K562 (cell line): ENCODE measurements around the gene BHLHE40. TPM values are rescaled to one million over a fixed set of nuclear protein-coding genes. Genes with fewer than 3 reads are reported as not detected.

ENCODE experiments used
- ATAC-seq: fragments of 200-7000 bp; cut with Tn5 transposase; 3 replicates; pipeline ENCODE4 v1.9.1; 2020; ENCODE audit warnings: moderate library complexity
- BruUV-seq: library from RNA; stranded (reverse); fragments of 400-500 nt; replicated peaks from 2 replicates; lab custom pipeline; 2021; lab: Mats Ljungman, UMichigan
- CTCF ChIA-PET: fragments of 300-600 bp; formaldehyde crosslinking; extraction: SDS; loops from one replicate; lab custom pipeline; 2021; ENCODE audit warnings: low intra/inter-chr PET ratio; lab: Yijun Ruan, JAX
- POLR2A ChIA-PET: fragments of 300-600, 350-650 bp; sonication (Branson Sonifier 250); formaldehyde crosslinking; extraction: SDS; loops from one replicate; lab custom pipeline; 2021; ENCODE audit warnings: antibody characterized with exemption, inconsistent platforms; lab: Yijun Ruan, JAX
- DNase-seq, 4 experiments: peaks; one replicate each; pipeline versions ENCODE4 v3.0.0 to v3.0.0-alpha.2; 2011 to 2018; ENCODE audit warnings: low spot score in 3 of 4, mixed read lengths in 3 of 4; ENCODE audit errors: extremely low read depth in 1 of 4
- FAIRE-seq: peaks from 2 replicates; lab custom pipeline; 2011; peaks lifted over from hg19 to GRCh38; lab: Jason Lieb, UNC
- H2AFZ ChIP-seq: 2 replicates; pipeline ENCODE4 v1.6.0; 2011; ENCODE audit warnings: low read depth, low read length, control low read depth, inconsistent platforms
- H3K27ac ChIP-seq: fragments of 200-600 bp; 3 replicates; pipeline ENCODE4 v1.8.0; 2011; ENCODE audit warnings: low read depth, mild to moderate bottlenecking, control low read depth, inconsistent platforms, low read length, moderate library complexity, mixed read lengths; ENCODE audit errors: extremely low read depth
- H3K27me3 ChIP-seq, 2 experiments: fragments of 300-600 bp in 1 of 2; 2 replicates in 1 of 2; 3 replicates in 1 of 2; pipeline versions ENCODE4 v1.6.0 to v1.8.0; 2011; ENCODE audit warnings: inconsistent platforms in 2 of 2, low read length in 2 of 2, mild to moderate bottlenecking in 1 of 2, mixed read lengths in 1 of 2, moderate library complexity in 1 of 2; ENCODE audit not compliant: control insufficient read depth in 2 of 2, insufficient read depth in 2 of 2
- H3K36me3 ChIP-seq: fragments of 300-600 bp; 3 replicates; pipeline ENCODE4 v1.8.0; 2011; ENCODE audit warnings: mild to moderate bottlenecking, low read length, inconsistent platforms; ENCODE audit not compliant: control insufficient read depth, insufficient read depth
- H3K4me1 ChIP-seq, 2 experiments: fragments of 200-600 bp in 1 of 2; replicated peaks in 1 of 2; 2 replicates in 1 of 2; 3 replicates in 1 of 2; pipeline versions ENCODE4 v1.5.1 to v1.8.0; 2011; ENCODE audit warnings: inconsistent platforms in 2 of 2, low read length in 2 of 2, mild to moderate bottlenecking in 1 of 2, mixed read lengths in 1 of 2, moderate library complexity in 1 of 2; ENCODE audit not compliant: control insufficient read depth in 2 of 2, insufficient read depth in 2 of 2
- H3K4me2 ChIP-seq: 2 replicates; pipeline ENCODE4 v1.6.1; 2011; ENCODE audit warnings: low read length, control low read depth, inconsistent platforms, mixed read lengths; ENCODE audit not compliant: insufficient read depth
- H3K4me3 ChIP-seq: fragments of 200-600 bp; sonication (generic), shearing (Covaris generic); 2 replicates; pipeline ENCODE4 v1.5.1; 2016; ENCODE audit warnings: control low read depth, inconsistent platforms
- H3K79me2 ChIP-seq: fragments of 200-600 bp; 3 replicates; pipeline ENCODE4 v1.8.0; 2011; ENCODE audit warnings: low read length, inconsistent platforms; ENCODE audit not compliant: control insufficient read depth, insufficient read depth
- H3K9ac ChIP-seq, 2 experiments: 2 replicates each; pipeline versions ENCODE4 v1.6.0 to v1.6.1; 2011; ENCODE audit warnings: low read depth in 2 of 2, low read length in 2 of 2, control low read depth in 1 of 2, inconsistent platforms in 1 of 2, mild to moderate bottlenecking in 1 of 2, mixed read lengths in 1 of 2; ENCODE audit not compliant: insufficient read depth in 1 of 2
- H3K9me1 ChIP-seq: one replicate; pipeline ENCODE4 v1.6.0; 2011; ENCODE audit warnings: inconsistent platforms, mild to moderate bottlenecking, low read length, moderate library complexity; ENCODE audit not compliant: control insufficient read depth, insufficient read depth
- H3K9me3 ChIP-seq: replicated peaks from 2 replicates; pipeline ENCODE4 v1.5.1; 2011; ENCODE audit warnings: low read depth, low read length, inconsistent platforms; ENCODE audit not compliant: control insufficient read depth, insufficient read depth
- H4K20me1 ChIP-seq: replicated peaks from 2 replicates; pipeline ENCODE4 v1.6.1; 2011; ENCODE audit warnings: low read length, inconsistent platforms, mixed read lengths; ENCODE audit not compliant: control insufficient read depth, insufficient read depth
- CCNT2 ChIP-seq: IDR thresholded peaks from 2 replicates; pipeline ENCODE4 v1.6.1; 2011; ENCODE audit warnings: borderline replicate concordance, low read depth, mild to moderate bottlenecking, moderate library complexity, mixed read lengths, low read length; ENCODE audit not compliant: insufficient read length; ENCODE audit errors: extremely low read depth
- ETV1 ChIP-seq: fragments of 450-650 bp; conservative IDR thresholded peaks from 2 replicates; pipeline ENCODE4 v1.6.1; 2016; ENCODE audit warnings: missing genetic modification characterization, control low read depth, low read depth, missing compliant biosample characterization
- HEY1 ChIP-seq: fragments of 250-450 bp; sonication (Bioruptor Pico); IDR thresholded peaks from 2 replicates; pipeline ENCODE4 v1.5.0; 2020; ENCODE audit warnings: mild to moderate bottlenecking, moderate library complexity, borderline replicate concordance
- LCOR ChIP-seq: sonication (generic); formaldehyde crosslinking; IDR thresholded peaks from 2 replicates; pipeline ENCODE4 v1.8.0; 2022; ENCODE audit warnings: mild to moderate bottlenecking, missing genetic modification reagents
- NFRKB ChIP-seq: fragments of 450-650 bp; IDR thresholded peaks from 2 replicates; pipeline ENCODE4 v1.6.1; 2016; ENCODE audit warnings: low read depth
- TEAD1 ChIP-seq, 2 experiments: fragments of 450-650 bp in 1 of 2; sonication (generic) in 1 of 2; formaldehyde crosslinking; IDR thresholded peaks; 2 replicates each; pipeline versions ENCODE4 v1.4.0 to v1.8.0; 2020 to 2022; ENCODE audit warnings: mild to moderate bottlenecking in 2 of 2, missing genetic modification reagents in 1 of 2
- ZNF644 ChIP-seq: fragments of 200-800 bp; sonication (Bioruptor generic); IDR thresholded peaks from 2 replicates; pipeline ENCODE4 v1.6.1; 2016; ENCODE audit warnings: low read depth, missing genetic modification characterization, missing compliant biosample characterization
- ZNF780A ChIP-seq: fragments of 250-450 bp; sonication (Bioruptor Pico); IDR thresholded peaks from 2 replicates; pipeline ENCODE4 v1.5.0; 2021; ENCODE audit warnings: mild to moderate bottlenecking
- WGBS: fragments of 100-300 bp; shearing (Covaris generic); methylation state at CpG from one replicate; pipeline ENCODE4 v1.1.6; 2016; ENCODE audit warnings: low coverage, mixed read lengths; ENCODE audit not compliant: insufficient coverage; ENCODE audit errors: missing lambda C conversion rate; 5-methylcytosine and 5-hydroxymethylcytosine counted together
- in situ Hi-C: fragments of 300-500 bp; cut with MboI; formaldehyde crosslinking; loops from 4 replicates; pipeline ENCODE4 v1.15.0; 2018; ENCODE audit warnings: inconsistent platforms, mixed read lengths
- intact Hi-C: fragments of 100-400 bp; cut with micrococcal nuclease; formaldehyde crosslinking; loops from 2 replicates; pipeline ENCODE4 v1.14.2; 2022
- polyA plus RNA-seq, 8 experiments: library from polyadenylated mRNA; depleted of rRNA in 4 of 8; stranded (reverse) in 5 of 8; unstranded in 3 of 8; fragments of >200 nt; fragmentation: Nextera tagmentation in 2 of 8; fragmentation: Illumina TruSeq in 1 of 8; extraction: Ambion mirVana in 2 of 8; extraction: Trizol in 1 of 8; gene quantifications; 2 replicates each; pipeline versions ENCODE4 v1.2.1 to v1.2.3, GENCODE V29; 2011 to 2014; ENCODE audit warnings: inconsistent platforms in 1 of 8, missing spikeins in 1 of 8
- total RNA-seq, 7 experiments: library from RNA; depleted of rRNA in 6 of 7; stranded (reverse); fragments of >200 nt in 6 of 7; fragmentation: Illumina TruSeq in 2 of 7; extraction: Trizol in 2 of 7; gene quantifications; 2 replicates each; pipeline versions ENCODE4 v1.2.1 to v1.2.3, GENCODE V29; 2011 to 2021; ENCODE audit warnings: low replicate concordance in 1 of 7
- TF ChIP-seq, protein P1 (sequence below): IDR thresholded peaks from 2 replicates; pipeline ENCODE4 v1.6.1; 2016; ENCODE audit warnings: missing genetic modification characterization, missing compliant biosample characterization
- TF ChIP-seq, protein P2 (sequence below): fragments of 150-350 bp; IDR thresholded peaks from 2 replicates; pipeline ENCODE4 v1.6.1; 2014; ENCODE audit warnings: low read depth, mild to moderate bottlenecking, low read length, borderline replicate concordance
- TF ChIP-seq, protein P3 (sequence below): sonication (generic); formaldehyde crosslinking; IDR thresholded peaks from 2 replicates; pipeline ENCODE4 v1.8.0; 2022; ENCODE audit warnings: mild to moderate bottlenecking, low read depth, missing genetic modification reagents
- TF ChIP-seq, protein P4 (sequence below): fragments of 450-650 bp; IDR thresholded peaks from 2 replicates; pipeline ENCODE4 v1.7.1; 2018; ENCODE audit warnings: mild to moderate bottlenecking, low read depth; ENCODE audit not compliant: partially characterized antibody

The BHLHE40 gene
- total and polyA plus RNA-seq, 9 of the 15 experiments (the other 6 are each of a cell fraction or from before 2014, with no cell fraction given), result 12.0 to 83.9 (median 31.4) TPM

DNA sequence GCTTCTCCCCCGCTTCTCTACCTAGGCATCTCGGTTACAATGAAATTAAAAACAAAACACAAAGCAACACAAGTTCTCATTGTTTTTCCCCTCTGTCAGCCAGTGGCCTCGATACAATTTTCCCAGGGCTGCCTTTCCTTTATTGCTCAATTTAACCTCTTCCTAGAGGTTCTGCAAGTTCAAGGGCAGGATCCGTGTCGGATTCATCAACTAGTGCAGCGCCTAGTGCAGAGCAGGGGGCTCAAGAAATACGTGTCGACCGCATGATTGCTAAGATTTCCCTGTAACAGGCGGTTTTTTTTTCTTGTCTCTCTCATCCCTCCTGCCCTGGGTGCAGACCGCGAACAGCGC is 1.4 kb upstream of the BHLHE40 start:
- intact Hi-C loops (loop anchor here (1.0 to 5.0 kb wide), 6 partner anchors 75 to 321 kb away; partner anchors contain the start of gene EDEM1), in situ Hi-C loops (loop anchor here (5.0 kb wide), 3 partner anchors 79 to 256 kb away; no protein-coding TSS in a partner anchor)
- WGBS, result 1% methylated on average over 13 of the region's 13 CpGs
- Histone ChIP-seq H3K27ac (peak overlapping the region; percentile 97), H3K9me1 (no peaks in the 10 kb centered on the region), H3K9ac (peak overlapping the region; percentile 91 to 95), H3K27me3 (no peaks in the 10 kb centered on the region), H3K9me3 (no peaks in the 10 kb centered on the region), H4K20me1 (peaks cover 3% of the 10 kb centered on the region; the same call in 1 of the 2 replicates), H3K4me1 (peaks cover 34 to 40% of the 10 kb centered on the region in 2 experiments), H3K4me3 (peak overlapping the region; percentile 52), H3K36me3 (peaks cover 23% of the 10 kb centered on the region), H3K79me2 (peaks cover 36% of the 10 kb centered on the region), H3K4me2 (peak overlapping the region; percentile 92), H2AFZ (peak overlapping the region; percentile 95)
- ATAC-seq, result no peak
- DNase-seq, result no peak
- CTCF ChIA-PET, result interaction anchor here (0.7 to 7.2 kb wide), 4 partner anchors 24 to 266 kb away, joined by 3 to 61 read pairs (median 13); no protein-coding TSS in a partner anchor
- BruUV-seq, result TSS peak; percentile 82
- POLR2A ChIA-PET, result interaction anchor here (0.5 to 5.3 kb wide), 21 partner anchors 8 to 1867 kb away, joined by 3 to 36 read pairs (median 3); partner anchors contain the start of gene IL5RA
- FAIRE-seq, result no peak
- TF ChIP-seq ZNF644 (tag) (no peak), NFRKB (peak; percentile 94), CCNT2 (no peak), ETV1 (tag) (no peak; the same call in 1 of the 2 replicates), TEAD1 (CRISPR knock-in tag; IDR thresholded peaks at IDR 0.05) (no peak), HEY1 (CRISPR knock-in tag) (no peak), ZNF780A (CRISPR knock-in tag) (no peak), LCOR (0 out of 2 replicates have a peak, but pooled peaks have one; percentile 16)
- TF ChIP-seq, protein P1, sequence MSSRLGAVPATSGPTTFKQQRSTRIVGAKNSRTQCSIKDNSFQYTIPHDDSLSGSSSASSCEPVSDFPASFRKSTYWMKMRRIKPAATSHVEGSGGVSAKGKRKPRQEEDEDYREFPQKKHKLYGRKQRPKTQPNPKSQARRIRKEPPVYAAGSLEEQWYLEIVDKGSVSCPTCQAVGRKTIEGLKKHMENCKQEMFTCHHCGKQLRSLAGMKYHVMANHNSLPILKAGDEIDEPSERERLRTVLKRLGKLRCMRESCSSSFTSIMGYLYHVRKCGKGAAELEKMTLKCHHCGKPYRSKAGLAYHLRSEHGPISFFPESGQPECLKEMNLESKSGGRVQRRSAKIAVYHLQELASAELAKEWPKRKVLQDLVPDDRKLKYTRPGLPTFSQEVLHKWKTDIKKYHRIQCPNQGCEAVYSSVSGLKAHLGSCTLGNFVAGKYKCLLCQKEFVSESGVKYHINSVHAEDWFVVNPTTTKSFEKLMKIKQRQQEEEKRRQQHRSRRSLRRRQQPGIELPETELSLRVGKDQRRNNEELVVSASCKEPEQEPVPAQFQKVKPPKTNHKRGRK (tag), result no peak
- TF ChIP-seq, protein P2, sequence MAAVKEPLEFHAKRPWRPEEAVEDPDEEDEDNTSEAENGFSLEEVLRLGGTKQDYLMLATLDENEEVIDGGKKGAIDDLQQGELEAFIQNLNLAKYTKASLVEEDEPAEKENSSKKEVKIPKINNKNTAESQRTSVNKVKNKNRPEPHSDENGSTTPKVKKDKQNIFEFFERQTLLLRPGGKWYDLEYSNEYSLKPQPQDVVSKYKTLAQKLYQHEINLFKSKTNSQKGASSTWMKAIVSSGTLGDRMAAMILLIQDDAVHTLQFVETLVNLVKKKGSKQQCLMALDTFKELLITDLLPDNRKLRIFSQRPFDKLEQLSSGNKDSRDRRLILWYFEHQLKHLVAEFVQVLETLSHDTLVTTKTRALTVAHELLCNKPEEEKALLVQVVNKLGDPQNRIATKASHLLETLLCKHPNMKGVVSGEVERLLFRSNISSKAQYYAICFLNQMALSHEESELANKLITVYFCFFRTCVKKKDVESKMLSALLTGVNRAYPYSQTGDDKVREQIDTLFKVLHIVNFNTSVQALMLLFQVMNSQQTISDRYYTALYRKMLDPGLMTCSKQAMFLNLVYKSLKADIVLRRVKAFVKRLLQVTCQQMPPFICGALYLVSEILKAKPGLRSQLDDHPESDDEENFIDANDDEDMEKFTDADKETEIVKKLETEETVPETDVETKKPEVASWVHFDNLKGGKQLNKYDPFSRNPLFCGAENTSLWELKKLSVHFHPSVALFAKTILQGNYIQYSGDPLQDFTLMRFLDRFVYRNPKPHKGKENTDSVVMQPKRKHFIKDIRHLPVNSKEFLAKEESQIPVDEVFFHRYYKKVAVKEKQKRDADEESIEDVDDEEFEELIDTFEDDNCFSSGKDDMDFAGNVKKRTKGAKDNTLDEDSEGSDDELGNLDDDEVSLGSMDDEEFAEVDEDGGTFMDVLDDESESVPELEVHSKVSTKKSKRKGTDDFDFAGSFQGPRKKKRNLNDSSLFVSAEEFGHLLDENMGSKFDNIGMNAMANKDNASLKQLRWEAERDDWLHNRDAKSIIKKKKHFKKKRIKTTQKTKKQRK, result no peak
- TF ChIP-seq, protein P3, sequence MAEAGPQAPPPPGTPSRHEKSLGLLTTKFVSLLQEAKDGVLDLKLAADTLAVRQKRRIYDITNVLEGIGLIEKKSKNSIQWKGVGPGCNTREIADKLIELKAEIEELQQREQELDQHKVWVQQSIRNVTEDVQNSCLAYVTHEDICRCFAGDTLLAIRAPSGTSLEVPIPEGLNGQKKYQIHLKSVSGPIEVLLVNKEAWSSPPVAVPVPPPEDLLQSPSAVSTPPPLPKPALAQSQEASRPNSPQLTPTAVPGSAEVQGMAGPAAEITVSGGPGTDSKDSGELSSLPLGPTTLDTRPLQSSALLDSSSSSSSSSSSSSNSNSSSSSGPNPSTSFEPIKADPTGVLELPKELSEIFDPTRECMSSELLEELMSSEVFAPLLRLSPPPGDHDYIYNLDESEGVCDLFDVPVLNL (CRISPR knock-in tag), result no peak
- TF ChIP-seq, protein P4, sequence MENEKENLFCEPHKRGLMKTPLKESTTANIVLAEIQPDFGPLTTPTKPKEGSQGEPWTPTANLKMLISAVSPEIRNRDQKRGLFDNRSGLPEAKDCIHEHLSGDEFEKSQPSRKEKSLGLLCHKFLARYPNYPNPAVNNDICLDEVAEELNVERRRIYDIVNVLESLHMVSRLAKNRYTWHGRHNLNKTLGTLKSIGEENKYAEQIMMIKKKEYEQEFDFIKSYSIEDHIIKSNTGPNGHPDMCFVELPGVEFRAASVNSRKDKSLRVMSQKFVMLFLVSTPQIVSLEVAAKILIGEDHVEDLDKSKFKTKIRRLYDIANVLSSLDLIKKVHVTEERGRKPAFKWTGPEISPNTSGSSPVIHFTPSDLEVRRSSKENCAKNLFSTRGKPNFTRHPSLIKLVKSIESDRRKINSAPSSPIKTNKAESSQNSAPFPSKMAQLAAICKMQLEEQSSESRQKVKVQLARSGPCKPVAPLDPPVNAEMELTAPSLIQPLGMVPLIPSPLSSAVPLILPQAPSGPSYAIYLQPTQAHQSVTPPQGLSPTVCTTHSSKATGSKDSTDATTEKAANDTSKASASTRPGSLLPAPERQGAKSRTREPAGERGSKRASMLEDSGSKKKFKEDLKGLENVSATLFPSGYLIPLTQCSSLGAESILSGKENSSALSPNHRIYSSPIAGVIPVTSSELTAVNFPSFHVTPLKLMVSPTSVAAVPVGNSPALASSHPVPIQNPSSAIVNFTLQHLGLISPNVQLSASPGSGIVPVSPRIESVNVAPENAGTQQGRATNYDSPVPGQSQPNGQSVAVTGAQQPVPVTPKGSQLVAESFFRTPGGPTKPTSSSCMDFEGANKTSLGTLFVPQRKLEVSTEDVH, result peak; percentile 55
